Measurements from ENCODE around the gene BRD9. TPM values are rescaled to one million over a fixed set of nuclear protein-coding genes. Genes with fewer than 3 reads are reported as not detected.

Gene BRD9
- total and polyA plus RNA-seq, 5 experiments from 2014 or later: 10.4 to 79.4 (median 15.4) TPM

Other genes with a start within 250 kb of the BRD9 start
- gene TPPP, start 199.4 kb downstream of the BRD9 start, total RNA-seq: under 1 TPM; 0.16 to 0.25 TPM
- gene TPPP, start 199.4 kb downstream of the BRD9 start, polyA plus RNA-seq: under 1 TPM in 1 of 3 donors, not detected in 2; 0.49 TPM
- 1 to 10 TPM; 1.1 to 2.3 TPM for gene ZDHHC11B, start 108.1 kb downstream of the BRD9 start, total RNA-seq
- gene ZDHHC11B, start 108.1 kb downstream of the BRD9 start, polyA plus RNA-seq: not detected
- gene ZDHHC11, start 41.8 kb downstream of the BRD9 start, total RNA-seq: 10 to 100 TPM in 1 of 2 experiments, 1 to 10 TPM in 1; 9.8 to 16.4 TPM
- not detected for gene ZDHHC11, start 41.8 kb downstream of the BRD9 start, polyA plus RNA-seq
- gene TRIP13, start 83 bp upstream of the BRD9 start, total RNA-seq: under 1 TPM; 0.55 to 0.60 TPM
- 1 to 10 TPM in 2 of 3 donors, under 1 TPM in 1; 0.75 to 1.5 (median 1.1) TPM for gene TRIP13, start 83 bp upstream of the BRD9 start, polyA plus RNA-seq
- not detected for gene NKD2, start 116.0 kb upstream of the BRD9 start, total RNA-seq
- gene NKD2, start 116.0 kb upstream of the BRD9 start, polyA plus RNA-seq: under 1 TPM in 1 of 3 donors, not detected in 2; 0.14 TPM
- gene SLC12A7, start 219.3 kb upstream of the BRD9 start, total RNA-seq: 10 to 100 TPM; 60.0 to 68.3 TPM
- gene SLC12A7, start 219.3 kb upstream of the BRD9 start, polyA plus RNA-seq: 10 to 100 TPM in 1 of 3 donors, 1 to 10 TPM in 2; 7.3 to 25.4 (median 8.5) TPM